GM18907 (cell line): ENCODE results near the gene THOC6.

Experiments
- ATAC-seq: cut with Tn5 transposase; IDR thresholded peaks from one replicate; pipeline ENCODE4 v1.9.1; 2021; ENCODE audit warnings: mild to moderate bottlenecking, moderate library complexity; ENCODE audit not compliant: unreplicated experiment

THOC6 gene

GRCh38 chr16:2991566-2992261 is 32.1 kb upstream of the THOC6 start:
- no peak for ATAC-seq

DNA sequence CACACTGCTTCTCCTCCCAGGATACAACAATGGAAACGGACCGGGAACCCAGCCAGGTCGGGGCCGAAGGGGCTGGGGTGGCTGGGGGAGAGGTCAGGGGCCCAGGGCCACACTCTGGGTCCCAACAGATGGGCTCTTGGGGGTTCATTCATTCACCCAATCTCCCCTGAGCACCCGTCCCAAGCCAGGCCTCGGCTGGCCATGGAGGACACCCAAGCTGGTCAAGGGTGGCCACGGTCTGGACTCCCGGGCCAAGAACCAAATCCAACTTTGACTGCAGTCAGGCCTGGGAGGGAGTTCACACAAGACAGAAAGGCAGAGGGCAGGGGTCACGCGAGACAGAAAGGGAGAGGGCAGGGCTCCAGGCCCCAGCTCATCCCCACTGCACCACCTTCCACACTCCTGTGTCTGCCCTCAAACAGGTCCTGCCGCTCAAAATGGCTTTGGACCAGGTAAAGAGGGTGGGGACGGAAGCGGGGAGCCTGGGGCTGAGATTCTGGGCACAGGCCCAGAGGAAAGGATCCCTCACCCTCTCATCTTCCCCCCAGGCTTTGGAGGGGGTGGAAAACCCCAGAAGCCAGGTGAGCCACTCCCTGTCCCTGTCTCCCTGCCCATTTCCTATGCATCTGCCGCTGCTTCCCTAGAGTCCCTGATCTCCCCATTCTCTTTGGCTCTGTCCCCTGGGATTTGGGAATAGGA is 31.3 kb upstream of the THOC6 start:
- no peak for ATAC-seq

- ATAC-seq, result no peak
Observed at GRCh38 chr16:2996298-2996697, 27.5 kb upstream of the THOC6 start.

DNA sequence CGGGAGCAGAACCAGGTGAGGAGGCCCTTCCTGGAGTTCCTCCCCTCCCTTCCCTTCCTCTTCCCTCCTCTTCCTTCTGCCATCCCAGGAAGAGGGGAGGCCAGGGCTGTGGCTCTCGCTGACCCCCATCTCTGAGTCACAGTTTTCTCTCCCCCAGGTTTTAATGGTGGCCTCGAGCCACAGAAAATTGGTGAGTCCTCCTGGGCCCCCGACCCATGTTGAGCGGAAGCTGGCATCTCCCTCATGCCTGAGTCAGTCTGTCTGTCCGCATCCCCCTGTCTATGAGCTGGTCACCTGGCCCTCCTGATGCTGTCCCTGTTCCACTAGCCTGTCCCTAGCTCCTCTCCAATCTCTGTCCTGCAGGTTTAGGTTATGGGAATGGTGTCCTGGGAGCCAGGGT is 23.9 kb upstream of the THOC6 start:
- ATAC-seq, result no peak

DNA sequence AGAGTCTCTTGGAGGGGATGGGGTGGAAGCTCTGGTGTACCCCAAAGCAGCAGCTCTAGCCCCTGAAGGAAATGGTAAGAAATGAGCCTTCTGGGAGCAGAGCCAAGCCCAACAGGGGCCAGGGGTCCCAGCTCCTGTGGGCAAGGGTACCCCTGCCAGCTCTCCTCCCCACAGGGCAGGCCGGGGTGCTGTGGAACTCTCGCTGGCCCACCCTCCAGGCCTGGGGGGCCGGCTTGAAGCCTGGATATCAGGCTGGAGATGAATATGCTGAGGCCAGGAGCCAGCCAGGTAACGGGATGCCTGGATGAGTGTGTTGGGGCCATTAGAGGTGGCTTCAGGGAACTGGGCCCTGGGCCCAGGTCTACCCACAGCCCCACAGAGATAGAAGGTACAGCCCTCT is 23.3 kb upstream of the THOC6 start:
- ATAC-seq, result no peak

DNA sequence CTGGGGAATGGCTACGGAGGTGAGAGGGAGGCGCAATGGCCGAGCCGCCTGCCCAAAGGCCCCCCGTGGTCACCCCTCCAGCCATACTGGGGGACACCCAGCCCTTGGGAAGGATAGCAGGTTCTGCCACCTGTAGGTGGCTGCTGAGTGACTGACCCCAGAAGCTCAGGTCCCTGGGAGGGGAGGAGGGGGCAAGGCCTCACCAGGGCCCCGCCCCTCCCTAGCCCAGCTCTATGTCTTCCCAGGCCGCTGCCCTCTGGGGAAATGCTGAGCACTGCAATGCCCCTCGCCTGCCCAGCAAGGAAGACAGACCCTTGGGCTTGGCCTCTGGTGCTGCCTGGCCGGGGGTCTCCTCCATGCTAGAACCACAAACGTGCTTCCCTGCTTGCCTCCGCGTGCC is 22.5 kb upstream of the THOC6 start:
- ATAC-seq, result no peak

GRCh38 chr16:3003582-3004270 is 20.1 kb upstream of the THOC6 start:
- peak; percentile 89 for ATAC-seq

DNA sequence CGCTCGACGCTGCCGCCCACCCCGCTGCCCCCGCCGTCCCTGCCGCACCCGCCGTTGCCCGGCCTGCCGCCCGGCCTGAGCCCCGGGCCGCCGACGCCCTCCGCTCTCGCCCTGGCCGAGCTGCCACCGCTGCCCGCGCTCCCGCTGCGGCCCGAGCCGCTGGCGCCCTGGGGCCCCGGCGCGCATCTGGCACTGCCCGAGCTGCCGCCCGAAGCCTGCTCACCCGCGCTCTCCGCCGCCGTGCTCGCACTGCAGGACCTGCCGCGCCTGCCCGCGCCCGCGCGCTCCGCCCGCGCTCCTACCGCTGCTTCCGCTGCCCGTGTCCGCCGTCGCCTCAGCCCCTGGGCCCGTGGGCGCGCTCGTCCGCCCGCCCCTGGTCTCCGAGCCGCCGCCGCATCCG is 19.5 kb upstream of the THOC6 start:
- peak; percentile 7 for ATAC-seq

DNA sequence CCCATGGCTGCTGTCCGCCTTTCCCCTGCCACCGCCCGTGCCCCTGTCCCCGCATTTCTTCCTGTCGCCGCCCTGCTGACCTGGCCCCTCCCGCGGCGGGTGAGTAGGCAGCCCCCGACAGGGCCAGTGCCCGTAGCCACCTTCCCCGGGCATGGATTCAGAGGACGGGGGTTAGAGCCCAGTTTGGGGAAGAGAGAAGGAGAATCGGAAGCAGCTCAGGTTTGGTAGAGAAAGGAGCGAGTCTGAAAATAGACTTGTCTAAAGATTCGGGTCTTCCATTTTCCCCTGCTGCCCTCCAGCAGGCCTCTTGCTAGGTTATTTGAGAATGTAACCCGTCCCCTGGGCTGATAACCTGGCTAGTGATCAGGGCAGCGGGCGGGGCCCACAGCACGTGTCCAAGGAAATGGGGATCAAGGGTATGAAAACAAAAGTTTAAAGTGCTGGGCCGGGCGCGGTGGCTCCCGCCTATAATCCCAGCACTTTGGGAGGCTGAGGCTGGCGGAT is 19.0 kb upstream of the THOC6 start:
- ATAC-seq, result no peak

DNA sequence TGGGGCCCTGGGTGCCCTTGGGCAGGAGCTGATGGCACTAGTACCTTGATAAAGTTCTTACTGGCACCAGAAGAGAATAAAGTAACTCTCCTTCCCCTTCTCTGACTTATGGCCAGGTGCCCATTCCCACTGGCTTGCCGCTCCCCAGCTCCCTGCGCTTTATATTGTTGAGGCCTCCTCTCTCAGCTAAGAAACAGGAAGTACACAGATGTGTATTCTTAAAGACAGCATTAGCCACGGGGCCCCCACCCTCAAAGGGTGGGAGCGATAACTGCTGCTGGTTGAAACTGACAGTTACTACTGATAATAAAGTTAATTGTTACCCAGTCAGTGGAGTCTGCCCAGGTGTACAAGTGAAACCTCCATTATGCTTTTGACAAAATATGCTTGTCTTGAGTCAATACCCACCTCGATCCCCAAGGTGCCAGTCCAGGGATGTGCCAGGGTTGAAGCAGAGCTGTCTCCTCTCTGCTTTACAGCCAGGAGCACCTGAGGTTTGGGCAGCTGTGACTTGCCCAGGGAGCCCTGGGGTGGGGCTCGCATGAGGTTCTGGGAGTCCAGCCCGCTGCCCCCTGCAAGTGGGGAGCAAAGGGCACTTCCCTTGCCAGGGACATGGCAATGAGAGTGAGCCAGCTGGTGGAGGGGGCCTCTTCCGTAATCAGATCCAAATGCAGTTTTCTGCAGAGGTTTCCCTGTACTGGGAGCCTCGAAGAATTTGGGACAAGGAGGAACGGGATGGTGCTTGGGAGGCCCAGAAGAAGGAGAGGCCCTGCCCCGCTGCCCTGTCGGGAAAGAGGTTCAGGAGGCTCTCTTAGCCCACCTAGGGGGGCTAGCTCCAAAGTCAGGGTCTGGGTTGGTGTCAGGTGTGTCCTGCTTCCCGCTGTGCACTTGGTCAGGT is 16.5 kb upstream of the THOC6 start:
- no peak for ATAC-seq

DNA sequence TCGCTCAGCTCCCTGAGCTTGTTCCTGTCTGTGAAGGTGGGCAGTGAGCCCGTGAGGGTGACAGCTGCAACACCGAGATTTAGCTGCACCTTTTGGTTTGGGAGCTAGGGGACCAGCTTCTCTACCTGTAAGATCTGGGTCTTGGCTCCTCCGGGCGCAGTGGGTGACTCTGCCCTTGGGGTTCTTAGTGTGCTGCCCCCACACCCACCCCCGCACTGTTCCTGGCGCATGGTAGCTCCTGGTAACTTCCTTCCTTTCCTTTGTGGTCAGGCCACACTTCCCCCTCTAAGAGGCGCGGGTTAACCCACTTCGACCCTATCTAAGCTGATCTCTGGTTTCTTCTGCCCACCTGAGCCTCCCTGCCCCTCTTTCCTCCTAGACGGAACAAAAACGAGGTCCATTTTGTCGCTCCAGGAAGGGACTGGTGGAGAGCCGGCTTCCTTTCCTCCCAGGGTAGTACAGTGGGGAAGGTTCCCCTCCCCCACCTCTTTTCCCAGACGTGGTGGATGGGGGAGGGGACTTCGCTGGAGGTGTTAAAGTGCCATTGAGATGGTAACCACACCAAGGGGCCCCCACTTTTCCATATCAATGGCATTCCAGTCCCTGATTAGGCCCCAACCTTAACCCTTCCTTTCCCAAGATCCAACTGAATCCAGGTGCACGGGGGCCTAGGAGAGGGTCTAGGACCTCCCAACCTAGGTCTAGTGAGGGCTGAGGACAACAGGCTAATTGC is 15.7 kb upstream of the THOC6 start:
- ATAC-seq, result no peak

GRCh38 chr16:3008690-3009037 is 15.2 kb upstream of the THOC6 start:
- no peak for ATAC-seq

- ATAC-seq, result no peak
Observed at GRCh38 chr16:3009568-3010390, 14.1 kb upstream of the THOC6 start.

DNA sequence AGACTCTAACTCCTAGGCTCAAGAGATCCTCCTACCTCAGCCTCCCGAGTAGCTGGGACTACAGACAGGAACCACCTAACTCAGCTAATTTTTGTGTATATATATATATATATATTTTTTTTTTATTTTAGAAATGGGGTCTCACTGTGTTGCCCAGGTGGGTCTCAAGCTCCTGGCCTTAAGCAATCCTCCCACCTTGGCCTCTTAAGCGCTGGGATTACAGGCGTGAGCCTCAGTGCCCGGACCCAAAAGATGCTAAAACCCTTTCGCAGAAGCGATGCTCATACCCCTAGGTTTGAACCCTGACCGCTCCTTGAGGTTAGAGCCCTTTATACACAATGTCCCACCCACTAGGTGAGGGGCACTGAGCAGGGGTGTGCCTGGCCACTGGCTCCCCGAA is 13.3 kb upstream of the THOC6 start:
- ATAC-seq, result no peak

- no peak for ATAC-seq
Observed at GRCh38 chr16:3012246-3012645, 11.6 kb upstream of the THOC6 start.

GRCh38 chr16:3012828-3013420 is 10.9 kb upstream of the THOC6 start, which contains the start of gene CLDN9:
CLDN9 (plus strand) TSS chr16:3012923; CDS start chr16:3013363, 440 bp downstream.
- ATAC-seq, result no peak

- ATAC-seq, result no peak
Observed at GRCh38 chr16:3013491-3013951, 10.3 kb upstream of the THOC6 start.

DNA sequence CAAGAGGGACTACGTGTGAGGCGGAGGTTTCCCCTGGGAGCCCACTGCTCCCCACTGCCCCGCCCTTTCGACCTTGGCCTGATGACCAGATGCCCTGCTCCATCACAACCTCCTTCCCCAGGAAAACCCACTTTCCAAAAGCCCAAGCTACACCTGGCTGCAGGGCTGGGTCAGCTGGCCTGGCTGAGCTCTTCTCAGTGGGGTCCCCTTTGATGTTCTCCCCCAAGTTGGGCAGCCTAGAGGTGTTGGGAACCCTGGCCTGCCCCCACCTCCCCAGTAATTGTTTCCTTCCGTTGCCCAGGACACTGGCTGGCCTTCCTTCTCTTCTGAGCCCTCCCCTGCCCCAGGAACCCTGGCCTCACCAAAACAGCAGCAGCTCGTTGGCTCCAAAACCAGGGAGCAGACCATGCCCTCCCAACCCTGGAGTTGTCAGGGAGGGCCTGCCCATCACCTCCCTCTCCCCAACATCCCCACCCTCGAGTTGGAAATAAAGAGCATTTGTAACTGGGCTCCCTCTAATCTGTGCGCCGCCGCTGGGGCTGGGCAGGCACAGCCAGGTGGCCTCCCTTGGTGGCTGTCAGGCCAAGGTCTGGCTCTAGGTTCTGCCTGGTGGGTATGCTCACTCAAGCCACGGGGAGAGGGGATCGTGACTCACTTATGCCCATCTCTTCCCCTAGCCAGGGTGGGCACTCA is 9.7 kb upstream of the THOC6 start:
- no peak for ATAC-seq
